Activated CD4-positive, CD25-positive, alpha-beta regulatory T cell treated with anti-CD3 and anti-CD28 coated beads, Interleukin-2, amount 50 U/mL, for 24 hours (primary cell): ENCODE results near the gene FBRSL1.
A peak's percentile ranks its signal among the peaks of the same experiment; 100 is the strongest.

ENCODE experiments used
- ATAC-seq, 2 donors: fragments of 150-1000 bp; cut with Tn5 transposase; one replicate each; pipeline ENCODE4 v1.10.0; 2021; ENCODE audit warnings: mild to moderate bottlenecking in 1 of 2, moderate library complexity in 1 of 2

Gene FBRSL1

DNA sequence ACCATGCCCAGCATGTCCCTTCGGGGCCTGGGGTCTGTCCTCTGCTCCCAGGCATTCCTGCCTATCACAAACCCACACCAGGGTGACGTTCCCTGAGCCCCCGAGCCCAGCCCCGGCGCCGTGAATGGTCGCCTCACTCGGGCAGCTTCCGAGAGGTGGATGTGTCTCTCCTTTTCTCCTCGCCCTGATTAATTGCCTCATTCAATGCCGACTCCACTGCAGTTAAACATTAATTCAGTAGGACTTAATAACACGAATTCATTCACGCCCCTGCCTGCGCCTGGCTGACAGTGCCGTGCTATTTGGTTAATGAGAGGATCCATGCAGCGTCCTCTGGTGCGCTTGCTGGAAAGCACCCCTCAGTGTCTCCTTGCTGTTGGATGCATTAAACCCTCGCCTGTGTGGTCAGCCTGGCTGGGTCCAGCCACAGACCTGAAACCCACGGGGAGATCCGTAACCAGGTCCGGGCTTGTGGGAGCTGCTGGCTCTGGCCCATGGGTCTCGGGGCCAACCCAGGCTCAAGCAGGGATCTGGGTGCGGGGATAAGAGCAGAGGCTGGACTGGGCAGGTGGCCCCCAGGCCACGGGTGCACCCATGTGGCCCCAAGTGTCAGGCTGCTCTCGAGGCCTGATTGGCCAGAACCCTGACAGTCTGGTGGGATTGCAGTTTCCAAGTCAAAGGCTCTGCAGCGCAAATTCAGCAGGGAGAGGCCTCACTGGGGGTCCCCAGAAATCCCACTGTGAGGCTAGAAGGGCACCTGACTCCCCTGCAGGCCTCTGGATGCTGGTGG lies 55.4 kb downstream of the FBRSL1 start:
- no peak for ATAC-seq

DNA sequence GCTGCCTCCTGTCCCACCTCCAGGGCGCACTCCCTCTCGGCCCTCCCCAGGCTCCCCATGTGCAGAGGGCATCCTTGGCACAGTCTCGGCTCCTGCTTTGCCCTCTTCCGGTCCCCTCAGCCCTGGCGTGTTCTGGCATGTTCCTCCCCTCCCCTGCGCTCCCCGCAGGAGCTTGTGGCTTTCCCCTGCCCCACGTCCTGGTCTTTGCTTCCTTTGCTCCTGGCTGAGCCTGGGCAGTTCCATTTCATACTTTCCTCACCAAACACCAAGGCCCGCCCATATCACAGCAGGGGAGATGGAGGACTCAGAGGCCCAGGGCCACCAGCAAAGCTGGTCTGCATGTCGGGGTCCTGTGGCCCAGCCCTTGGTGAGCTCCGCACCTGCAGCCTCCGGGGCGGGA lies 56.0 kb downstream of the FBRSL1 start:
- ATAC-seq: no peak

DNA sequence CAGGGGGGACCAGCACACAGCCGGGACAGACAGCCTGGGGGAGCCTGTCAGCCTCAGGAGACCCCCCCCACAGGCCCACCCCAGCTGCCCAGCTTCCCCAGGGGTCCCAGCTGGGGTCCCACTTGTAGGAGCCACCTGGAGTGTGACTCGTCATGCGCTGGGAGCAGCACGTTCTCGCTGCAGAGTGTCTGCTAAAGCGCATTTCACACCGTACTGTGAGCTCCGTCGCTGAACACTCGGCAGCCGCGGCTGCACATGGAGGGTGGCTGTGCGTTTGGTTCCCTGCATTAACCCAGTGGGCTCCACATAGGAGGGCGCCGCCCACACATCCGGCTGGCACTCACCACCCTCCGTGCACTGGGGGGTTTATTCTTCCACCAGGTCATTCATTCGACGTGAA lies 56.7 kb downstream of the FBRSL1 start:
- ATAC-seq: no peak

DNA sequence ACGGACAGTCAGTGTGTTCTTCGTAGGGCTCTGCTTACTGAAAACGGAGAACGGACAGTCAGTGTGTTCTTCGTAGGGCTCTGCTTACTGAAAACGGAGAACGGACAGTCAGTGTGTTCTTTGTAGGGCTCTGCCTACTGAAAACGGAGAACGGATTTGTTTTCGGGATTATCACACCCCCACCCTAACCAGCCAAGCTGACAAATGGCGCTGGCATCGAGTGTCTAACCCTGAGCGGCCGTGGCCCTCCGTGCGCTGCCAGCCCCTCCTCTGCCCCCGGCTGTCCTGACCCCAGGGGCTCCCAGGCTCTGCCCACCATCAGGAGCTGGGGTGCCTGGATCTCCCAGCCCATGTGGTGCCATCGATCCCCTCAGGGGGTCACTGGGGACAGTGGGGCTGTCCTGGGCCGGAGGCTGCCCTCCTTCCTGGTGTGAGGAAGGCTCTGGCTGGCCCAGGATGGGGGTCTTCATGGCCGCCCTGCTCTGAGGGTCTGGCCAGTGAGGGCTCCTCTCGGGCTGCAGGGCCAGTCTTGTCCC lies 57.3 kb downstream of the FBRSL1 start:
- ATAC-seq: no peak

DNA sequence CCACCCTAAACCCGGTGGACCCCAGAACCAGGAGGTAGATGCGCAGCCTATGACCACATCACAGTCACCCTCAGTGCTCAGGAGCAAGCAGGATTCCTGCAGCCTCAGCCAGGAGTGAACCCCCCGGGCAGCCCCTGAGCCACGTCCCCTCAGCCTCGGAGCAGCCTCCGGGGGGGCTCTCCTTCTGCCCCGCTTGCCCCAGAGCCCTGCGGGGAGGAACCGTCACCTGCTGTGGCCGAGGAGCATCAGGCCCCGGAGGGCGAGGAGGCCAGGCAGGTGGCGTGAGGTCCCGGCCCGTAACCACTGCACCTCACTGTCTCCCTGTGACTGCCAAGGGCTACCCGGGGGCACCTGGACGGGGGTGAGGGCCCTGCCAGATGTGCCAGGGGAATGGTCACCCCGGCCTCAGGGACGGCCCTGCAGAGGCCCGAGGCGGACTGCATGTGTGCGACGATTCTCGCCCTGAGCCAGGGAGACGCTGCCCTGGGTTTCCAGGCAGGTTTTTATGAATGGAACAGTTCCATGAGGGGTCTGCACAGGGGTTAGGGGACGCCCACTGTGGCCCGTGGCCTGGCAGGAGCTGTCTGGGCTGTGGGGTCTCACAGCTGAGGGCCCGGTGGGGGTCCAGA lies 58.6 kb downstream of the FBRSL1 start:
- ATAC-seq: no peak

DNA sequence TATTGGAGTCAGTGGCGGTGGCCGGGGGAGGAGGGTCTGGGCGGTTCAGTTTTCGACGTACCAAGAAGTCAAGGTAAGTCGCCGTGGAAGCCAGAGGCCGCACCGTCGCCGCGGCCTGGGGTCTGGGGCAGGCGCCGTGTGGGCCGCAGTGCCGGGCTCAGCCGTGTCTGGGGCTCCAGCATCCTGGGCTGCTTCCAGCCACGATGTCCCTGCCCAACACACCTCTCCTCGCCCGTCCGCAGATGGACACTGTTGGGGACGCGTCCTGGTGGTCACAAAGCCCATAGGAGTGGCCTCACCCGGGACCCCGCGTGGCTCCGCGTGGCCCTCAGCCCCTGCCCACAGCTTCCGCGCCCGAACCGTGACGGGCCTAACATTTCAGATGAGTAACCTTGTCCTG lies 59.1 kb downstream of the FBRSL1 start:
- ATAC-seq: no peak

DNA sequence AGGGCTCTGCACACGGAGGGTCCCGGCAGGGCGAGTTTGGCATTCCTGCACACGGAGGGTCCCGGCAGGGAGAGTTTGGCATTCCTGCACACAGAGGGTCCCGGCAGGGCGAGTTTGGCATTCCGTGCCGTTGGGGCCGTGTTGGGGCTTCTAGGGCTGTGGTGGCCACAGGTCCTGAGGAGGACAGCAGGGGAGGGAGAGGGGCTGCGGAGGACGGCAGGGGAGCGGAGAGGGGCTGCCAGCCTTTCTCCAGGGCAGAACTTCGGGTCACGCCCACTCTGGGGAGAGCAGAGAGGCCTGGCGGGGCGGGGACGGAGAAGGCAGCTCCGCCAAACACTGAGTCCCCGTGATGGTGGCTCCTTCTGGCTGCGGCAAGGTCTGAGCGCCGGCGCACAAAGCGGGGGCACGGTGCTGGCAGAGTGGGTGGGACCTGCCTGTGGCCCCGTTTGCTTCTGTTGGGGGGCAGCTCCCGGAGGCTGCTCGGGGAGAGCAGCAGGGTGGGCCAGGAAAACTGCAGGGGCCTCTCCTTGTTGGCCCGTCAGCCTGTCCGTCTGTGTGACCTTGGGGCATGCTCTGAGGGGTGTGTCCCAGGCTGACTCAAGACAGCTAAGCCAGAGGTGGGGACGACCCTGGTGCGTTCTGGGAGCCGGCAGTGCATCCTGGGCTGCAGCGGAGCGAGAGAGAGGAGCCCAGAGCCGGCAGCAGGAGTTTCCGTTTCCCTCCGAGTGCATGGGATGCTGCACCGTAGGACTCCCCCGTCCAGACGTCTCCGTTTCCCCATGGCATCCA lies 60.3 kb downstream of the FBRSL1 start:
- no peak for ATAC-seq

DNA sequence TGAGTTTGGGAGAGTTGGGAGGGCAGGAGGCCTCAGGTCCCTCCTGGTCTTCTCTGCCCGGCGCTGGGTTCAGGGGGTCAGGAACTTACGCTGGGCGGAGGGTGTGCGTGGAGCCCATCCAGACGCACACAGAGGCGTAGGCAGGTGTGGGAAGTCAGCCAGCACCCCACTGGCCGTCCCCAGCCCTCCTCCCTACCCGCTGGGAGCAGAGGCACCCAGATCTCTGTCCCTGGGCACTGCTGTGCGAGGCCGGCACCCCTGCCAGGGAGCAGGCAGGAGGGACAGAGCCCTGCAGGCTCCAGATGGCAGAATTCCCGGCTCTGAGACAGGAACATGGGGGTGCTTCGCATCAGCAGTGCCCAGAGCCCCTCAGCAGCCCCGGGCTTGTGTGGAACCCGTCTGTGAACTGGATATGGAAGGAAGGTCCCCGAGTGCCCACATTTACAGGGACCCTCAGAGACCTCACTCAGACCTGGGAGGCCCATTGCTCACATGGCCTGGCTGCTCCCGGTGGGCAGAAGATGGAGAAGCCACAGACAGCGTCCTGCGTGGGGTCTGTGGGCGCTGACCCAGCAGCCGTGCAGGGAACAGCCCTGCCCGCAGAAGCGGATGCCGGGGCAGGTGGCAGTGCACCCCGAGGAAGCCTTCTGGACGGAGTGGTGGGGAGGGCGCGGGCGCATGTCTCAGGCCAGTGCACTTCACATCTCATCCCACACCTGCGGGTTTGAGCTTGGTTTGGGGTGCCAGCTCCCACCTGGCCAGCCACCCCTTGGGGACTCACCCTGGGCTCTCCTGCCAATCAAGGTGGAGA lies 61.1 kb downstream of the FBRSL1 start:
- ATAC-seq: no peak

DNA sequence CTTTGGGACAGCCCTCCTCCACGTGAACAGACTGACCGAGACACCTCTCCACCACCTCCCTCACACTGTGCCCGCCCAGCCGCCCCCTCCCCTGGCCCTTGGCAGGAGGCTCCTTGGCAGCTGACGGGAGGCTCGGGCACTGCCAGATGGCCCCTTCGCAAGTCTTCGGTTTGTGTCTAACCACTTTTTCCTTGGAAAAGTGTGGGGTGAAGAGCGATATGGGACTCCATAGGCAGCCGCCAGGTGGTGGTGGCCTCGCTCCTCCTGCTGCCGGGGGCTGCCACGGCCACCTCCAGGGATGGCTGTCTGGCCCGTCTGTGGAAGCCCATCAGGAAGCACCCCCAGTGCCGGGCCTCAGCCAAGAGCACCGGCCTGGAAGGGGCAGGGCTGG lies 61.7 kb downstream of the FBRSL1 start:
- no peak for ATAC-seq

DNA sequence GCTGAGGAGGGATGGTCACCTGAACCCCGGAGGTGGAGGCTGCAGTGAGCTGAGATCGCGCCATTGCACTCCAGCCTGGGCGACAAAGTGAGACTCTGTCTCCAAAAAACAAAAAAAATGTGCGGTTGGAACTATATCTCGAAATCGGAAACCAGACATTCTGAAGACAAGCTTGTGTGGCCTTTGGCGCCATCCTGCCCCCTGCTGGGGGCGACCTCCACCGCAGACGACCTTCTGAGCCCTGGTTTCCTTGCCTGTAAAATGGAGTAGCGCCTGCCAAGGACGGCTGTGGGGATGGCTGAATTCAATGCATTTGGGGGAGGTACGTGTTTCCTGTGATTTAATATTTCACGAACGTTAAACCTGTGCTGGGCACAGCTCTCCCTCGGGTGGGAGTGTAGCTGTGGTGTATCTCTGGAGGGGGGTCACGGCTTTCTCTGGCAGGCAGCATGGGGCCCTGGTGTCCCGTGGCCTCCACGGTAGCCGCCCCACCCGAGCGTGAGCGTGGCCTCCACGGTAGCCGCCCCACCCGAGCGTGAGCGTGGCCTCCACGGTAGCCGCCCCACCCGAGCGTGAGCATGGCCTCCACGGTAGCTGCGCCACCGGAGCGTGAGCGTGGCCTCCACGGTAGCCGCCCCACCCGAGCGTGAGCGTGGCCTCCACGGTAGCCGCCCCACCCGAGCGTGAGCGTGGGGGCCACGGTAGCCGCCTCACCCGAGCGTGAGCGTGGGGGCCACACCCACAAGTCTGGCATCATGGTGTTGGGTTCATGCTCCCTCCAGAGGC lies 65.1 kb downstream of the FBRSL1 start:
- ATAC-seq: no peak

DNA sequence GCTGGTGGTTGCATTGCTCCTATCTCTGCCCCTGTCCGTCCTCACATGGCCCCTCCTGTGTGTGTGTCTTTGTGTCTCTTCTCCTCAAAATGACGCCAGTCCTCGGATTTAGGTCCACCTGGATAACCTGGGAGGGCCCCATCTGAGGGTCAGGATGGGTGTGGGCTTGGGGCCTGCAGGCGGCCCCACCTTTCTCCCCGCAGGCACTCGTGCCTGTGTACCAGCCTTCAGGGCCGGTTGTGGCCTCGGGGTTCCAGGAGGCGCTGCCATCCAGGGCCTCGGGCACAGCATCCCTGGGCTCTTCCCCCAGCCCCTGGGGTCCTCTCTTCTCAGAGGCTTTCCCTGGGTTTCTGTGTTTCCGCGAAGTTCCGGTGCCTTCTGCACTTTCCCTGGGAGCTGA lies 65.7 kb downstream of the FBRSL1 start:
- ATAC-seq: no peak

DNA sequence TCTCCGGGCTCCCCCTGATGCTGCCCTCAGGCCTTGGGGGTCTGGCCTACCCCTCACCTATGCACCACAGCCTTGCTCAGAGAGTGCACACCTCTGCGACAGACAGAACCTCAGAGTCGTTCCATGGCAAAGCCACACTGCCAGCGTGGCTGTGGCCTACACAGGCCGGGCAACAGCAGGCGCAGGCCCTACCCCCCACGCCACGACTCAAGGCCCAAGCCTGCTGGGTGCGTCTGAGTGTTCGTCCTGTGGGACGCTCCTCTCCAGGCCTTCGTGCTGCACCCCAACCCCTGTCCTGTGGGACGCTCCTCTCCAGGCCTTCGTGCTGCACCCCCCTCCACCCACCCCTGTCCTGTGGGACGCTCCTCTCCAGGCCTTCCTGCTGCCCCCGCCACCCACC lies 66.3 kb downstream of the FBRSL1 start:
- ATAC-seq: no peak

DNA sequence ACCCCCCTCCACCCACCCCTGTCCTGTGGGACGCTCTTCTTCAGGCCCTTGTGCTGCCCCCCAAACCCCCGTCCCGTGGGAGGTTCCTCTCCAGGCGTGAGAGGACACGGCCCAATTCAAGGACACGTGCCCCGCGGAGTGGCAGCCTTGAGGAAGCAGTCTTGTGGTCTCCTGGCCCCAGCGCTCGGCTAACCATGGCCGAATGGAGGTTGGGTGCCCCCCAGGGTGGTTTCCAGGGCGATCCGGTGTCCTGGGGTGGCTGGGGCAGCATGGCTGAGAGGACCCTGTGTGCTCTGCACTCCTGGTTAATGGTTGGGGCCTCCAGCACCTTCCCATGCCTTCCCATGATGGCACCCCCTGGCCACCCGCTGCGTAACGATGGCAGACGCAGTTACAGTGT lies 66.8 kb downstream of the FBRSL1 start:
- ATAC-seq: no peak

DNA sequence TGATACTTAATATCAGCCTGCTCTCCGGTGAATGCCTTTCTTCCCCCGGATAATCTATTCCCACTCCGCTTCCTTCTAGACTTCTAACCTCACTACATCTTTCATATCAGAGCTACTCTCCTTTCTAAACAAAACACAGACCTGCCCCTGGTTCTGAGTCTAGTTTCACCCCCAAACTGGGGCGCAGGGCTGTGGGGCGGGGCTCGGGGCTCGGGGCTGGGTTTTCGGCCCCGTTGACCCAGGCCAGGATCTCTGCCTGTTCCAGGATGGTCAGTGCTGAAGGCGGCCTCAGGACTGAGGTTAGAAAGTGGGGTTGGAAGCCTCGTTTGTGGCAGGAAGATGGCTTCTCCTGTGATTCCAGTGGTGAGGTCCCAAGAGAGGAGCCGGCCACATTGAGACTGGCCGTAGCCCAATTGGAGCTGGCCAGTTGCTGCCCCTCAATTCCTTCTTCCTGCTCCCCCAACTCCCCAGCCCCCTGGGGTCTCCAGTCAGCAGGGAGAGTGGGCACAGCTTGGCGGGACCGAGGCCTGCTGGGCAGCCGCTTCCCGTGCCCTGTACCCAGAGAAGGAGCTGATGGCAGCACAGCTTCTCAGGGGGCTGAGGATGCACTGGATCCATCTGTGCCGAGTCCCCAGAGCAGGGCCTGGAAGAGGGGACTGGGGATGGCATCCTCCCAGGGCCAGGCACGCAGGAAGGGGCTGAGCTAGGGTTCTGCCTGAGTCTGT lies 67.5 kb downstream of the FBRSL1 start:
- ATAC-seq: no peak

DNA sequence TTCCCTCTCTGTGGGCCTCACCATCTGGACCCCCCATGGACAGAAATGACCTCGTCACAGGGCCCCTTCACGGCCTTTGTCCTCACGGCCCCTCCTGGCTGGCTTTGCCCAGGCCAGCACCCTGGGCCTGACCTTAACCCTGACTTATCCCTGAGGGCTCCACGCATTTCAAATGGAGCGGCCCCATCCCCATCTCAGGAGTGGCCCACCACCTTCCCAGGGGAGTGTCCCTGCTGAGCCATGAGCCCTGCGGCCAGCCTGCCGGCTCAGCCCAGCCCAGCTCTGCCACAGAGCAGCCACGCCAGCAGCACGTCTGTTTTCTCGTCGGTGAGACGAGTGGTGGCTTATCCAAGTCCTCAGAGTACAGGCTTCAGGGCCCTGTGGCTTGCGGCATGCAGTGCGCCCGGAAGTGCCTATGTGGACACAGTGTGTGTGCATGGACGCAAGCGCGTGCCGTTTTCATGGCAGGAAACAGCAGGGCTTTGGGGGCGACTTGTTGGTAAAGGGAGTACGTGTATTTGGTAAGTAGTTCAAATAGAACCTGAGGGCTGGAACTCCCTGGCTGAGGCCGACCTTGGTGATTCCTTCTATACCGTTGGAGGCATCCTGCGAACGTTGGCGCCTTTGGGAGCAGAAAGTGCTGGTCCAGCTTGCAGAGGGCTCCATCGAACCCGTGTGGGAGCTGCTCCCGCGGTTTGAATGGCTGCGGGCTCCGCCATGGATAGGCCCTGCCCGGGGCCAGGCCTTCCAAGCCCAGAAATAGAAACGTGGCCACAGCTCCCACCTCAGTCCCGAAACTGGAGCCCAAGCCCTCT lies 68.3 kb downstream of the FBRSL1 start:
- no peak for ATAC-seq

DNA sequence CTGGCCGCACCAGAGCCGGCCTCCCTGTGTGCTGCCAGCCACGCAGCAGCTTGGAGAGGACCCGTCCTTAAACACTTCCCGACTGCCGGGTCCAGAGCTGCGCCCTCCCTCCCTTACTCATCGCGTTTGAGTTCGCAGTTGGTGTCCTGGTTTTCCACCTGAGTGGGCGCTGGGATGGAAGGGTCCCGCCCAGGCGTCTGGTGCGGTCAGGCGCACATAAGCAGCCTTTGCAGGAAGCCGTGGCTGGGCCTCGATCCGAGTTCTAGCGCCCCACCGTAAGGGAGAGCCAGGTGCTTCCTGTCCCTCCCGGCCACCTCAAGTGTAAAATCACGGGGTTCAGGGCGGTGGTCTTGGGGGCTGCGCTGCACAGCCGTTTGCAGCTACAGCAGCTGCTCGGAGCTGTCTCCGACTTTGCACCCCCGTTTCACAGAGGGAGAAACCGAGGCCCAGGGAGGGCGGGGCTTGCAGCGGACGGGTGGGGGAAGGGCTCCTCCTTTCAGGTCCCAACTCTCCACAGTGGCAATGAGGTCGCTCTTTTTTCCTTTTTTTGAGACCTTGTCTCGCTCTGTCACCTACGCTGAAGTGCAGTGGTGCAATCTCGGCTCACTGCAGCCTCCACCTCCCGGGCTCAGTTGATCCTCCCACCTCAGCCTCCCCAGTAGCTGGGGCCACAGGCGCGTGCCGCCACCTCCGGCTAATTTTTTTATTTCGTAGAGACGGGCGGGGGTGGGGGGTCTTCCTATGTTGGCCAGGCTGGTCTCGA lies 69.1 kb downstream of the FBRSL1 start:
- ATAC-seq: no peak

DNA sequence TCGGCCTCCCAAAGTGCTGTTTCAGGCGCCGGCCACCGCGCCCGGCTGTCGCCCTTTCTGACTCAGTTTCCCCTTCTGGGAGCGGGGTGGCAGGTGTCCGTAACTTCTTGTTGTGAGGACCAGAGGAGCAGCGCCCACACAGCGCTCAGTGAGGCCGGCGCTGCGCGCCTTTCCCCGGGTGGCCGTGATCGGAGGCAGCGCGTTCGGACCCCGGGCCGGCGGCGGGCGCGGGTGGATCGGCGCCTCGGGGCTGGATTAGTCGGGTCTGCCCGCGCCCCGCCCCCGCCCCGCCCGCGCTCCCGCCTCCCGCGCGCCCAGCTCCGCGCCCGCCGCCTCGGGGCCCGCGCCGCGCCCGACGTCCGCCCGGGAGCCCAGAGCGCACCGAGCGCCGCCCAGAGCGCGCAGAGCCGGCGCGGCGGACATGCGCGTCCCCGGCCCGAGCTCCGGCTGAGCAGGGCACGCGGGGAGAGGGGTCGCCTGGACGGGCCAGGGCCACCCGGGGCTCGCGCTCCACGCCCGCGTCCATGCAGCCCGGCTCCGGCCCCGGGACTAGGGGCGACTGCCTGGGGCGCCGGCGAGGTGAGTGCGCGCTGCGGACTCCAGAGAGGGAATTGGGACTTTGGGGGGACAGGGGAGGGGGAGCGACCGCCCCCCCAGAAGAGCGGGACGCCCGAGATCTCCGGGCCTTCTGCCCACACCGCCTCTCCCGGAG lies 69.9 kb downstream of the FBRSL1 start:
- peak; percentile 63 to 70 for ATAC-seq

DNA sequence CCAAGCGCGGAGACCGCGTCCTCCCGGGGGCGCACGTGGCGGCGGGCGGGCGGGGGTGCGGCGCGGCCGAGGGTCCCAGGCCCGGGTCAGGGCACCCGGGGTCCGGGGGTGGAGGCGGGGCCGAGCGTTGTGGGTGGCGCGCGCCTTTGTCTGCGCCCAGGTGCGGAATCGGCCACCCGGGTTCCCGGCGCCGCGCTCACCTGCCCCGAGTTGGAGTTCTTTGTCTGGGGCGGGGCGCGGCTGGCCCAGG lies 70.3 kb downstream of the FBRSL1 start:
- peak; percentile 33 to 41 for ATAC-seq
